ENCODE results near the gene ZNF497.
A peak's percentile ranks its signal among the peaks of the same experiment; 100 is the strongest.
"Not testable (repeated sequence)": the region's sequence is repeated elsewhere in the genome, so short reads cannot be mapped to it uniquely, and the experiment has no call there.

The ZNF497 gene

GRCh38 chr19:58393725-58394033, 31.1 kb upstream of the ZNF497 start:
- DNase-seq, result no peak

GRCh38 chr19:58392945-58393724, 30.6 kb upstream of the ZNF497 start:
- no peak for DNase-seq

GRCh38 chr19:58388175-58388526, 25.6 kb upstream of the ZNF497 start:
- no peak for DNase-seq

- DNase-seq, result no peak
Observed at GRCh38 chr19:58387338-58388174, 25.0 kb upstream of the ZNF497 start.

- DNase-seq, result peak; percentile 99
Observed at GRCh38 chr19:58386576-58387337, 24.2 kb upstream of the ZNF497 start, which contains the start of gene RPS5. Gene RPS5, plus strand, starts transcription at chr19:58387269. Its CDS starts 869 bp downstream, at chr19:58388138.

GRCh38 chr19:58385891-58386575, 23.5 kb upstream of the ZNF497 start:
- DNase-seq, result no peak

- no peak for DNase-seq
Observed at GRCh38 chr19:58385313-58385890, 22.9 kb upstream of the ZNF497 start.

- no peak for DNase-seq
Observed at GRCh38 chr19:58382997-58383603, 20.5 kb upstream of the ZNF497 start.

GRCh38 chr19:58381460-58382212, 19.1 kb upstream of the ZNF497 start:
- no peak for DNase-seq

GRCh38 chr19:58380662-58381459, 18.3 kb upstream of the ZNF497 start, which contains the start of gene ZNF837:
Gene ZNF837, minus strand, starts transcription at chr19:58381030. Its CDS starts 11,698 bp downstream, at chr19:58369332.
- DNase-seq, result peak; percentile 100

GRCh38 chr19:58380037-58380661, 17.6 kb upstream of the ZNF497 start:
- no peak for DNase-seq

- no peak for DNase-seq
Observed at GRCh38 chr19:58379246-58379645, 16.7 kb upstream of the ZNF497 start.

- not testable (repeated sequence) for DNase-seq
Observed at GRCh38 chr19:58376724-58377123, 14.2 kb upstream of the ZNF497 start.

GRCh38 chr19:58374200-58374599, 11.6 kb upstream of the ZNF497 start:
- peak; percentile 27 for DNase-seq

- no peak for DNase-seq
Observed at GRCh38 chr19:58372311-58373133, 10.0 kb upstream of the ZNF497 start.

- no peak for DNase-seq
Observed at GRCh38 chr19:58368561-58369360, 6.2 kb upstream of the ZNF497 start.

- no peak for DNase-seq
Observed at GRCh38 chr19:58367698-58368454, 5.3 kb upstream of the ZNF497 start.

Measured in HCEC 1CT (cell line).